C4-2B (cell line): ENCODE results near the gene PTPRN2.

ENCODE experiments used
- ZFX ChIP-seq: fragments of 450-650 bp; IDR thresholded peaks from 2 replicates; pipeline ENCODE4 v1.6.1; 2017
- TF ChIP-seq, protein P1 (sequence below): fragments of 450-650 bp; conservative IDR thresholded peaks from 2 replicates; pipeline ENCODE4 v1.5.1; 2017; ENCODE audit warnings: mild to moderate bottlenecking

DNA sequence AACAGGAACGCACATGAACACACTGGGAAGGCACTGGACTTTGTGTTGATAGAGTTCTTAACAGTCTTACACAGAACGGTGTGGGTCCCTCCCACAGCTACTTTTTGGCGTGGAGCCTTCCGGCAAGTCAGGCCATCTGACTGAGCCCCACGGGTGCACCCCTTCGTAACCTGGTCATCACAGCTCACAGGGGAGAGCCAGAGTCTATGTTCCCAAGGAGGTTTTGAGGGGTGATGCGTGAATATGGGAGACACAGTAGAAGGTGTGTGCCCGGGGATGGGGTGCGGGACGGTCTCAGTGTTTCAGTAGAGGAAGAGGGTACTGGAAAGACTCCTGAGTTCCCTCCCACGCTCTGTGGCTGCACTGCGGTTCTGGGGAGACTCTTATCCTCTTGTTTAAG, 959.2 kb downstream of the PTPRN2 start:
- TF ChIP-seq, protein P1, sequence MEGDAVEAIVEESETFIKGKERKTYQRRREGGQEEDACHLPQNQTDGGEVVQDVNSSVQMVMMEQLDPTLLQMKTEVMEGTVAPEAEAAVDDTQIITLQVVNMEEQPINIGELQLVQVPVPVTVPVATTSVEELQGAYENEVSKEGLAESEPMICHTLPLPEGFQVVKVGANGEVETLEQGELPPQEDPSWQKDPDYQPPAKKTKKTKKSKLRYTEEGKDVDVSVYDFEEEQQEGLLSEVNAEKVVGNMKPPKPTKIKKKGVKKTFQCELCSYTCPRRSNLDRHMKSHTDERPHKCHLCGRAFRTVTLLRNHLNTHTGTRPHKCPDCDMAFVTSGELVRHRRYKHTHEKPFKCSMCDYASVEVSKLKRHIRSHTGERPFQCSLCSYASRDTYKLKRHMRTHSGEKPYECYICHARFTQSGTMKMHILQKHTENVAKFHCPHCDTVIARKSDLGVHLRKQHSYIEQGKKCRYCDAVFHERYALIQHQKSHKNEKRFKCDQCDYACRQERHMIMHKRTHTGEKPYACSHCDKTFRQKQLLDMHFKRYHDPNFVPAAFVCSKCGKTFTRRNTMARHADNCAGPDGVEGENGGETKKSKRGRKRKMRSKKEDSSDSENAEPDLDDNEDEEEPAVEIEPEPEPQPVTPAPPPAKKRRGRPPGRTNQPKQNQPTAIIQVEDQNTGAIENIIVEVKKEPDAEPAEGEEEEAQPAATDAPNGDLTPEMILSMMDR = no peak
- no peak for TF ChIP-seq ZFX
